IgD-negative memory B cell (primary cell): ENCODE measurements around the gene BAHD1. TPM values are rescaled to one million over a fixed set of nuclear protein-coding genes. Genes with fewer than 3 reads are reported as not detected.
"Not testable (repeated sequence)": the region's sequence is repeated elsewhere in the genome, so short reads cannot be mapped to it uniquely, and the experiment has no call there.

Experiments used
- H3K27ac Mint-ChIP-seq, 3 donors: one replicate each; pipeline ENCODE4 v1.8.0; 2020 to 2022; ENCODE audit warnings: mild to moderate bottlenecking in 3 of 3, mixed read lengths in 3 of 3, moderate library complexity in 1 of 3
- H3K27me3 Mint-ChIP-seq: one replicate; pipeline ENCODE4 v1.8.0; 2021; ENCODE audit warnings: mixed read lengths
- H3K36me3 Mint-ChIP-seq: one replicate; pipeline ENCODE4 v1.8.0; 2020; ENCODE audit warnings: mild to moderate bottlenecking, mixed read lengths
- H3K4me1 Mint-ChIP-seq, 3 donors: one replicate each; pipeline ENCODE4 v1.8.0; 2020 to 2022; ENCODE audit warnings: mixed read lengths in 3 of 3, mild to moderate bottlenecking in 1 of 3
- H3K4me3 Mint-ChIP-seq, 4 donors: one replicate each; pipeline ENCODE4 v1.8.0; 2020 to 2022; ENCODE audit warnings: mild to moderate bottlenecking in 4 of 4, mixed read lengths in 4 of 4, moderate library complexity in 3 of 4
- H3K9me3 Mint-ChIP-seq, 3 donors: one replicate each; pipeline ENCODE4 v1.8.0; 2020 to 2021; ENCODE audit warnings: mixed read lengths in 3 of 3, mild to moderate bottlenecking in 1 of 3
- polyA plus RNA-seq: library from polyadenylated mRNA; unstranded; fragments of 300-500 nt; fragmentation: Illumina TruSeq; gene quantifications from one replicate; pipeline ENCODE4 v1.2.3, GENCODE V29; 2021

Gene BAHD1
- polyA plus RNA-seq, 1 donor from 2014 or later = 2.3 TPM

- H3K9me3 Mint-ChIP-seq = no peaks in the 10 kb centered on the region
- H3K4me1 Mint-ChIP-seq = peaks cover 35 to 56% (median 45%) of the 10 kb centered on the region in 3 donors
- no peak overlapping the region for H3K4me3 Mint-ChIP-seq
- H3K27ac Mint-ChIP-seq = no peak overlapping the region
- no peaks in the 10 kb centered on the region for H3K27me3 Mint-ChIP-seq
- H3K36me3 Mint-ChIP-seq = no peaks in the 10 kb centered on the region
These were observed 7.6 kb downstream of the BAHD1 start for GRCh38 chr15:40448354-40448753.

DNA sequence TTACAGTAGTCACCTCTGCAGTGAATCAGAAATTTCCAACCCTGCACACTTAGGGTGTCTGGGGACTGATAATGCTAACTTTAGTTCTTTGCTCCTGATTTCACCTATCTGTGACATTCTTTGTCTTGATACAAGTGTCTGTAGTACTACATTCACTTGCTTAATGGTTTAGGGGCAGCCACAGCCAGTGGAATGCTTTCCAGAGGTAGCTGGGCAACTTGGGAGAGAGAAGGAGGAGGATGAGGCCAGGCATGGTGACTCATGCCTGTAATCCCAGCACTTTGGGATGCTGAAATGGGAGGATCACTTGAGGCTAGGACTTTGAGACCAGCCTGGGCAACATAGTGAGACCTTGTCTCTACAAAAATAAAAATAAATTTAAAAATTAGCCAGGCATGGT, 8.5 kb downstream of the BAHD1 start:
- no peaks in the 10 kb centered on the region for H3K36me3 Mint-ChIP-seq
- H3K27me3 Mint-ChIP-seq = no peaks in the 10 kb centered on the region
- no peaks in the 10 kb centered on the region for H3K9me3 Mint-ChIP-seq
- H3K27ac Mint-ChIP-seq = no peak overlapping the region
- peaks cover 35 to 54% (median 45%) of the 10 kb centered on the region in 3 donors for H3K4me1 Mint-ChIP-seq
- no peak overlapping the region for H3K4me3 Mint-ChIP-seq

DNA sequence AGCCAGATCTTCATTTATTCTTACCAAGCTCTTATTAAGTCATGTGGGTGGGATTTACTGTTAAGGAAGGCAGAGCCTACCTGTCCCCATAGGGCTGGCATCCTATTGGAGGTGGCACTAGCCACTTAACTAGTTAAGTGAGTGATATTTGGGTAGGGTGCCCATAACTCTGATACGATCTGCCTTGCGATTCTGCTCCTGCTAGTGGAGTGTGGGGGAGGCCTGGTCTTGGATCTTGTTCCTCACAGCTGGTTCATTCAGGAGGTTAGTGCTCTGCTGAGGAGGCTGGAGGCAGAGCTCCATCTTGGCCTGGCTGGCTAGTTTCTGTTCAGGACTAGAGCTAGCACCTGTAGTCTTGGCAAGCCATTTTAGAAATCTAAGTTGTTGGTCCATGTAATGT, 9.3 kb downstream of the BAHD1 start:
- no peak overlapping the region for H3K4me3 Mint-ChIP-seq
- H3K27ac Mint-ChIP-seq = no peak overlapping the region
- H3K27me3 Mint-ChIP-seq = no peaks in the 10 kb centered on the region
- H3K9me3 Mint-ChIP-seq = no peaks in the 10 kb centered on the region
- H3K36me3 Mint-ChIP-seq = no peaks in the 10 kb centered on the region
- H3K4me1 Mint-ChIP-seq = peaks cover 32 to 53% (median 44%) of the 10 kb centered on the region in 3 donors

DNA sequence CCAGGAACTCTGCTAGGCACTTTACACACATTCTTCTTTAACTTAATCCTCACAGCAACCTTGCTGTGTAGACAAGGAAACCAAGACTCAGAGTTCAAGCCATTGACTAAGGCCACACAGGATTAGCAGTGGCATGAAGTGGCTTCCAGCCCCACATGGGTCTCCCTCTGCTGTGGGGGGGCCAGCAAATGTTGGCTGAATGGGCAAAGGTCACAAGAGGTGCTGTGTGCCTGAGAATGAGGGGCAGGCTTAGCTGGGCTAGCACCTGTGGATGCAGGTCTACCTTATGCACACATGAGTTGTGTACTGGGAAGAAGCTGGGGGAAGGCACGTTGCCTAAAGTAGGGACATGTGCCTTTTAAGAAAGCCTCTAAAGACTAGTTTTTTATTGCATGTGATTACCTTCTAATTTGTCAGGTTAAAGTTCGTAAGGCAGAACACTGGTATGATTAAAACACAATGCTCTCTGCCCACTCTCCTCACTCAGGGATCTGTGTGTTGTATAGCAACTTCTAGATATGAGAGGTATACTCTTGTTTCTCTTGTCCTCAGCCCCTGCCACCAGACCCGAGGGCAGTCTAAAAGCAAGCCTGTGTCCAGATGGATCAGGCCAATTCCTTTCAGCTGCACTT, 10.9 kb downstream of the BAHD1 start:
- no peaks in the 10 kb centered on the region for H3K27me3 Mint-ChIP-seq
- H3K36me3 Mint-ChIP-seq = no peaks in the 10 kb centered on the region
- peaks cover 37 to 53% (median 44%) of the 10 kb centered on the region in 3 donors for H3K4me1 Mint-ChIP-seq
- H3K27ac Mint-ChIP-seq = peak overlapping the region in 1 of 3 donors; percentile 59
- peak overlapping the region in 2 of 4 donors; percentile 11 to 68 for H3K4me3 Mint-ChIP-seq
- H3K9me3 Mint-ChIP-seq = no peaks in the 10 kb centered on the region

DNA sequence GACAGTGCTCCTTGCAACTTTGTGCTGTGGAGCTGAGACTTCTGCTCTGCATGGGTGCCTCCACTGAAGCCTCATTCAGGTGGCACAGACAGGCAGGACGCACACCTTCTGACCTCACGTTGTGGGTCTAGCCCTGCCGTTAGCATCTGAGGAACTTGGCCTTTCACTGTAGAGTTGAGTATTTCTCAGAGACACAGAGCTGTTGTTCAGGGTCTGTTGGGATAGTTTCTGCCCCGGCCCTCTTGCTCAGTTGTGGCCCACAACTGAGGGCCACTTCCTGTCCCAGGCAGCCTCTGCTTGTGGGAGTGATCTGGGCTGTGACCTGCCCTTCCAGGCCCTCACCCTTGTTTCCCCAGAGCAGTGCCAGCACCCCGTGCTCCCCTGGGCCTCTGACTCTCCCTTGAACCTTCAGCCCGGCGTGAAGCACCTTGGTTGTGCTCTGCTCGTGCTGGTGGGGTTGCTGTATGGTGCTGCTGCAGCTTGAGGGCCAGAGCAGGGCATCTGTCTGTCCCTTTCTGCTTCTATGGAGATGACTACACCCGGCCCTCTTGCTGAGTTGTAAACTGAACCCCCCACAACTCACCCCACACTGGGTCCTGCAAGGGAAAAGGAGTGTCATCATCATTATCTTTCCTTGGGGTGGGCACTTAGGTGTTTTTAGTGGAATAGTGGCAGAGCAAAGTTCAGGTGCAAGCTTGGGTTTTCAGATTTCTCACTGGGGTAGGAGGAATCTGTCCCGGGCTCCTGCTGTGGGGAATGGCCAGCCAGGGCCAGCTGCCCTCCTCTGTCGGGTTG, 11.7 kb downstream of the BAHD1 start:
- Mint-ChIP-seq H3K4me1 (peaks cover 37 to 51% (median 44%) of the 10 kb centered on the region in 3 donors), H3K27ac (peak overlapping the region in 1 of 3 donors; percentile 59), H3K36me3 (no peaks in the 10 kb centered on the region), H3K4me3 (no peak overlapping the region), H3K27me3 (no peaks in the 10 kb centered on the region), H3K9me3 (no peaks in the 10 kb centered on the region)

GRCh38 chr15:40453941-40454340, 13.2 kb downstream of the BAHD1 start:
- Mint-ChIP-seq H3K4me1 (peaks cover 37 to 51% (median 44%) of the 10 kb centered on the region in 3 donors), H3K27ac (peak overlapping the region in 1 of 3 donors; percentile 90), H3K4me3 (peak overlapping the region in 2 of 4 donors; percentile 38 to 62)
- not testable (repeated sequence) for H3K36me3 Mint-ChIP-seq, H3K9me3 Mint-ChIP-seq, H3K27me3 Mint-ChIP-seq

GRCh38 chr15:40454904-40455391, 14.2 kb downstream of the BAHD1 start:
- Mint-ChIP-seq H3K4me3 (peak overlapping the region in 2 of 4 donors; percentile 54 to 71), H3K27me3 (no peaks in the 10 kb centered on the region), H3K36me3 (no peaks in the 10 kb centered on the region), H3K4me1 (peaks cover 35 to 46% (median 37%) of the 10 kb centered on the region in 3 donors), H3K9me3 (no peaks in the 10 kb centered on the region), H3K27ac (peak overlapping the region in 1 of 3 donors; percentile 27)

DNA sequence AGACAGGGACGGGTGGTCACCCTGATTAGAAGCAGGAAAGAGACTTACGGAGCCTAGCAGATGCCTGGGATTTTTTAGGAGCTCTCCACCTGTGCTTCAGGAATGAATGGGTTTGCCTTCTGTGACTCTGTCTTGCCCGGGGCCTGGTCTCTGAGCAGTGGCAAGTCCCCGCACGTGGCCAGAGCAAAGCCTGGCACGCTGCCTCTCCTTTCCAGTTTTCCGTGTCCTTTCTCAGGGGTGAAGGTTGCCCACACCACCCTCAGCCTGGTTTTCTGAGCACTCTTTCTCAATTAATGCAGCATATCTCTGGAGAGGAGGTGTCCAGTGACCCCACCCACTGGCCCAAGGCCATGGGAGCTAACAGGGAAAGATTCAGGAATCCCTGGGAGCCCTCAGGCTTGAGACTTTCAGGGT, 15.6 kb downstream of the BAHD1 start:
- Mint-ChIP-seq H3K9me3 (no peaks in the 10 kb centered on the region), H3K36me3 (no peaks in the 10 kb centered on the region), H3K4me1 (peaks cover 30 to 35% (median 31%) of the 10 kb centered on the region in 3 donors), H3K27ac (no peak overlapping the region), H3K27me3 (no peaks in the 10 kb centered on the region), H3K4me3 (no peak overlapping the region)

DNA sequence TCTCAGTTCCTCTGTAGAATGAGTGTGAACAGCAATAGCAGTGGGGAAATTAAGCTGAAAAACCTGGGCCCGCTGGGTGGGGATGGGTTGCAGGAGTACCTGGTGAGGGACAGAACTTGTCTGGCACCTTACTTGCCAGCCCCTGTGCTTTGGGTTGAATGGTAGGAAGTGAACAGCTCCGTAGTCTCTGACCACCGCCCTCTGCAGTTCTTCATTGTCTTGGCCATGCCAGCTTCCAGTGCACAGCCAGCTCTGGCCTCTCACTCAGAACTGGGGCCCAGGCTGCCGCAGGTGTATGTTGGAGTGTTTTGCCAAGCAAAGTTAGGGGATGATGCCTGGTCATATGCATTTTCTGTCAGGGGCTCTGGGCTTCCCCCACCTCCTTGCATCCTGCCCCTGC, 16.0 kb downstream of the BAHD1 start:
- H3K36me3 Mint-ChIP-seq = no peaks in the 10 kb centered on the region
- no peak overlapping the region for H3K4me3 Mint-ChIP-seq
- no peaks in the 10 kb centered on the region for H3K27me3 Mint-ChIP-seq
- H3K27ac Mint-ChIP-seq = no peak overlapping the region
- H3K9me3 Mint-ChIP-seq = no peaks in the 10 kb centered on the region
- peaks cover 25 to 31% (median 28%) of the 10 kb centered on the region in 3 donors for H3K4me1 Mint-ChIP-seq

GRCh38 chr15:40458495-40459371, 18.0 kb downstream of the BAHD1 start:
- Mint-ChIP-seq H3K27ac (no peak overlapping the region), H3K27me3 (no peaks in the 10 kb centered on the region), H3K36me3 (no peaks in the 10 kb centered on the region), H3K4me1 (peaks cover 7 to 15% (median 13%) of the 10 kb centered on the region in 3 donors), H3K9me3 (no peaks in the 10 kb centered on the region), H3K4me3 (no peak overlapping the region)

DNA sequence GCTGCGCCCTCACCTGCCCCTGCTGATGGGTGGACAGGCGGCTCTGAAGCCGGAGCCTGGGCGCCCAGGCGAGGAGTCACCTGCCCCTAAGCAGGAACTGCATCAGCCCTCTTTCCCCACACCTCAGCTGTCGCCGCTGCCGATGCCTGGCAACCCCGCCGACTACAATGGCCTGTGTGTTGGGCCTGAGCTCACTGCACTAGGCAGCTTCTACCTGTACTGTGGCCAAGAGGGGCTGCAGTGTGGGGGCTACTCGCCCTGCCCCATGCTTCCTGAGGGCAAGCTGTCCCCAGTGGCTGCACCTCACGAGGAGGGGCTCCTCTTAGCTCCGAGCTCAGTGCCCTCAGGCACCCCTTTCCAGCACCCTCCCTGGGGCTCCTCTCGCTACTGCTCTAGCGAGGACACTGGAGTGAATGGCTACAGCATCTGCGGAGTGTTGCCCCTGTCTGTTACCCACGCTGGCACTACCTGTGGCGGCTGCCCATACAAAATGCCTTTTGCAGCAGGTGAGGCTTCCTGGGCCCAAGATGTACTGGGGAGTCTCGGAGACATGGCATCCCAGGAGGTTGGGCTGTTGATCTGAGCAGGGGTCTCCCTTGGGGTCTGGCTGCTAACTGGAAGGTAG, 18.8 kb downstream of the BAHD1 start:
- Mint-ChIP-seq H3K9me3 (no peaks in the 10 kb centered on the region), H3K27ac (no peak overlapping the region), H3K36me3 (no peaks in the 10 kb centered on the region), H3K4me3 (no peak overlapping the region), H3K27me3 (no peaks in the 10 kb centered on the region), H3K4me1 (peaks cover 0 to 11% (median 7%) of the 10 kb centered on the region in 3 donors)

GRCh38 chr15:40460404-40460803, 19.7 kb downstream of the BAHD1 start:
- peak overlapping the region in 1 of 3 donors; percentile 62 for H3K27ac Mint-ChIP-seq
- H3K4me3 Mint-ChIP-seq = no peak overlapping the region
- no peaks in the 10 kb centered on the region for H3K9me3 Mint-ChIP-seq
- no peaks in the 10 kb centered on the region for H3K36me3 Mint-ChIP-seq
- peaks cover 0 to 6% (median 2%) of the 10 kb centered on the region in 3 donors for H3K4me1 Mint-ChIP-seq
- H3K27me3 Mint-ChIP-seq = no peaks in the 10 kb centered on the region

GRCh38 chr15:40461958-40462357, 21.2 kb downstream of the BAHD1 start:
- Mint-ChIP-seq H3K4me1 (peaks cover 0 to 1% (median 0%) of the 10 kb centered on the region in 3 donors), H3K9me3 (no peaks in the 10 kb centered on the region), H3K4me3 (no peak overlapping the region), H3K27ac (no peak overlapping the region), H3K36me3 (peaks cover 2% of the 10 kb centered on the region), H3K27me3 (no peaks in the 10 kb centered on the region)

DNA sequence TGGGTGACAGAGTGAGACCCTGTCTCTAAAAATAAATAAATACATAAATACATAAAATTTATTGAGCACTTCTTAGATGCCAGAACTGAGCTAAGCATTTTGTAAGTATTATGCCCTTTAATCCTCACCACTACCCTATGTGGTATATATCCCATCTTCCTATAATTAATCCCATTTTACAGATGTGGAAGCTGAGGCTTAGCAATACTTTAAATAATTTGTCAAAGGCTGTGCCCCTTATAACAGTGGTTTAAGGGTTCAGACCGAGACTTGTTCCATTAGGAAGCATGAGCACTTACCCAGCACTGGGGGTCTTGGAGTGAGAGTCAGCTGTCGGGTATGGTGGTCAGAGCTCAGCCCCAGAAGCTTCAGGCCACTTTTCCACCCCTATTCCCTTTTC, 22.5 kb downstream of the BAHD1 start:
- H3K4me3 Mint-ChIP-seq = no peak overlapping the region
- peaks cover 0 to 1% (median 0%) of the 10 kb centered on the region in 3 donors for H3K4me1 Mint-ChIP-seq
- no peaks in the 10 kb centered on the region for H3K27me3 Mint-ChIP-seq
- peaks cover 2% of the 10 kb centered on the region for H3K36me3 Mint-ChIP-seq
- H3K27ac Mint-ChIP-seq = no peak overlapping the region
- H3K9me3 Mint-ChIP-seq = no peaks in the 10 kb centered on the region
